ENCODE results near the gene SEC14L5.
"Not testable (repeated sequence)": the region's sequence is repeated elsewhere in the genome, so short reads cannot be mapped to it uniquely, and the experiment has no call there.

SEC14L5 gene

DNA sequence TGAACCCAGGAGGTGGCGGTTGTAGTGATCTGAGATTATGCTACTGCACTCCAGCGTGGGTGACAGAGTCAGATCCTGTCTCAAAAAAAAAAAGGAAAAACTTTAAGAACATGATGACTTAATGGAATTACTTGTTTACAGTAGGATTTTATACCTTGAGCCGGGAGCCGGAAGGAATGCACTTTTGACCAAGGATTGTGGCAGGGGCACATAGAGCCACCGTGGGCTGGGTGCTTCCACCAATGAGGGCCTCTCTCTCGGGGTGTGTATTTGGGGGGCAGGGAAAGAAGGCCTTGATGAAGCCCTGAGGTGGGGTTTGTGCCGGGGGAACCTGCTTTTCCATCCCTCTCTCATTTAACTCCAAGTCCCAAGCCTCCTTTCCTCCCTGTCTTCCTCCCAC is 82.3 kb downstream of the SEC14L5 start:
- no peak for DNase-seq (ENCODE audit: low spot score)

- peak; percentile 11 for DNase-seq (ENCODE audit: low spot score)
Measured at GRCh38 chr16:5041600-5042133, 83.5 kb downstream of the SEC14L5 start.

DNA sequence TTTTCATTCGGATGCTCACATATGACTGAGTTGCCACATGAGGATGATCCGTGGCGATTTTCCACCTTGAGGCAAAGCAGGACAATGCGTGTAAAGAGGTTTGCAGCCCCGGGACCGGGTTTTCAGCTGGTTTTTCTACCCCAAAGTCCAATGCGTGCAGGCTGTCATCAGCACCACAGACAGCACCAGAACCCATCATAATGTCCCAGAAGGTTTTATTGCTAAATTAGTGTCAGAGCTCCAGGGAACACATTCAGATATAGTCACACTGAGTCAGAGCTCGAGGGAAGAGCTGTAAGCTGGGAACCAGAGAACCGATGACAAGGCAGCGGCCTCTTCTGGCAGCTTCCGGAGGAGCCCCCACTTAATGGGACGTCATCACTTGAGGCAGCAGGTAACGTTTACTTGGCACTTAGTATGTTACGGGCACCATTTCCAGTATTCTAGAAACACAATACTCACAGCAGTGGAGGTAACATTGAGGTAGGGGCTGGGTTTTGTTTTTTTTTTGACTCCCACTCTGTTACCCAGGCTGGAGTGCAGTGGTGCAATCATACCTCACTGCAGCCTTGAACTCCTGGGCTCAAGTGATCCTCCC is 84.5 kb downstream of the SEC14L5 start:
- no peak for DNase-seq (ENCODE audit: low spot score)

DNA sequence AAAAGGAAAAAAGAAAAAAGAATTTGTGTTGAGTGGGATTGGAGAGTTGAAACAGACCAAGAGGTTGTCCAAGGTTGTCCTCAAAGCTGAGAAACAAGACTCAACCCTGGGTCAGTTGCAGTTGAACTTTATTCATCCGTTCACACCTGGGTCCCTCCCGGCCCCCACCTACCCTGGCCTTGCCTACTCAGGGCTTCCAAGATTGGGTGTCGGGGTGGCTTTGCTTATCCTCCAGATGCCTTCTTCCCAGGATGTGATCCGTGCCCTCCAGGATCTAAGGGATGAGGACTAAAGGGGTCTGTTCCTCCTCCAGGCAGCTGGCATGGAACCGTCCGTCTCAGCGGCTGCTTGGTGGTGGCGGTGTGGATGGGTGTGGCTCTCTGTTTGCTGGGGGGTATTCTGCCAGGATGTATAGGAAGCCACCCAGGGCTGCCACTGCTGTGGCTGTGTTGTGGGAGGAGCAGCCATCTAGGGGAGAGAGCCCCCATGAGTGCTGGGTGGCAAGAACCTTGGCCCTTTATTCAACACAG is 85.9 kb downstream of the SEC14L5 start:
- peak; percentile 5 for DNase-seq (ENCODE audit: low spot score)

DNA sequence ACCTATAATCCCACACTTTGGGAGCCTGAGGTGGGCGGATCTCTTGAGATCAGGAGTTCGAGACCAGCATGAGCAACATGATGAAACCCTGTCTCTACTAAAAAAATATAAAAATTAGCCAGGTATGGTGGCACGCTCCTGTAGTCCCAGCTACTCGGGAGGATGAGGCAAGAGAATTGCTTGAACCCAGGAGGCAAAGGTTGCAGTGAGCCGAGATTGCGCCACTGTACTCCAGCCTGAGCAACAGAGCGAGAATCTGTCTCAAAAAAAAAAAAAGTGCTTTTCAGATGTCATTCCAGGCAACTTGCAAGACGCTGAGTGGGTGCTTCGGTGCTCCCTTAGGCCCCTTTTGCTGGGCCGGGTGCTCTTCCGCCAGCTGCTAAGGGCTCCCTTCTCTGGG is 86.5 kb downstream of the SEC14L5 start:
- not testable (repeated sequence) for DNase-seq (ENCODE audit: low spot score)

GRCh38 chr16:5045499-5046115 is 87.5 kb downstream of the SEC14L5 start:
- peak; percentile 5 for DNase-seq (ENCODE audit: low spot score)

GRCh38 chr16:5046914-5047313 is 88.8 kb downstream of the SEC14L5 start:
- DNase-seq (ENCODE audit: low spot score), result peak; percentile 6

DNA sequence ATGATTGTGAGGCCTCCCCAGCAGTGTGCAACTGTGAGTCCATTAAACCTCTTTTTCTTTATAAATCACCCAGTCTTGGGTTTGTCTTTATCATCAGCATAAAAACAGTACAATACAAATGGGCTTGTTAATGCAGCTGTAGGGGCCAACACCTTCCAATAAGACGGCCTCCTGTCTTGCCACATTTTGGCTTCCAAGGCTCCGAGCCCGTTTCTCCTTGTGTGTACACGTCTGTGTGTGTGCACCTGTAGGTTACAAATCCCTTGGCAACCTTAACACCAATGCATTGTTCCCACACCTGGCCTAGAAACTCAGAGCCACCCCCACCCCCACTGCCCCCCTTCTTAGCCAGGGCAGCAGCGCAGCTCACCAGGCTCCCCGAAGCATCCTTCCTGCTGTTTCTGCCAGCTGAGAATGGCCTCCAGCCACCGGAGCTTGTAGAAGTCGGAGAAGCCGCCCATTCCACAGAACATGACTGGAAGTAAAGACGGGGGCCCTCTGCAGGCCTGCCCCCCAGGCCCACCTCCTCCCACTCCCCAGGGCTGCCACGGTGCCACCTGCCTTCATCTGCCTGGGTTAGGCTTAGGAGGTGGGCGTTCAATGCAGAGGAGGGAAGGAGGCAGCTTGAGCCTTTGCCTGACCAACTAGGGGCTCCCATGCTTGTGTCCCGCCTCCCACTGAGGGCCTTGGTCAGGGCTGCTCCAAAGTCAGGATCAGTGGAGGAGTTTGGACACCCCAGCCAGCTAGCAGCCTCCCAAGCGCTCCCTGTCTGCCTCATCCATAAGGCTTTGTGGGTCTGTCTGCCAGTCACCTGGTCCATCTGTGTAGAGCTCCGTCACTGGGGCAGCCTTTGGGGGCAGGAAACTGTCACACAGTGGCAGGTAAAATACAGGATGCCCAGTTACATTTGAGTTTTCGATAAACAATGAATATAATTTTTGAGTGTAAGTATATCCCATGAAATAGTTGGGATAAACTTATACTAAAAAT is 97.0 kb downstream of the SEC14L5 start:
- DNase-seq (ENCODE audit: low spot score), result no peak

DNA sequence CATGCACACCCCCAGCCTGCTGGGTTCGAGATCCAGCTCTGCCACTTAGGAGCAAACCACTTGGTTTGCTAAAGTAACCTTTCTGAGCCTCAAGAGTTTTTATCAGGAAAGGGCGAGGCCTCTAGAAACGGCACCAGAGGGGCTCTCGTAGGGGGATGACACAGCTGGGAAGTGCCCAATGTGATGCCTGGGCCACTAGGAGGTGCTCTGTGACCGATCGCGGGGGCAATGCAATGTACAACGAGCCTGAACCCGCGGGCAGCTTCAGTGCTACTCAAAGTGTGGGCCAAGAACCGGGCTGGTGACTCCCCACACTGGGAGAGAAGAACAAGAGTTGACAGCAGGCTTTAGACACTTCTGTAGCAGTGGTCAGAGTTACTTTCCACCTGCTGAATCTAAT is 98.2 kb downstream of the SEC14L5 start:
- peak; percentile 65 for DNase-seq (ENCODE audit: low spot score)

DNA sequence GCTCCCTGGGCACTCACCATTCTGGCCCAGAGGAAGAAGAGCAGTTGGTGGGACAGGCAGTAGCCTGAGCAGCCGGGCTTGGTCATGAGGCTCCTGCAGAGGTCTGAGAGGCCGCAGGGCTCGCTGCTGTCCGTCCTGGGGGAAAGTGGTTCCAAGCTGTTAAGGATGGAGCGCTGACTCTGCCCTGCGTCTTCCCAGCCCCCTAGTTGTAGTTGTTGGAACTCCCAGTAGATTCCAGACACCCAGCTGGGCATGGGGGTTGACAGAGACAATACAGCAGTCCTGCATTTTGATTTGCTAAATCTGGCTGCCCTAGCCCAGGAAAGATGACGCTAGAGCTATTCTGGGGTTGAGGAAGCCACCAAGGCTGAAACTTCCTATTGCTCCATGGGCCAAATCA is 100.3 kb downstream of the SEC14L5 start:
- peak; percentile 53 for DNase-seq (ENCODE audit: low spot score)

GRCh38 chr16:5059386-5060072 is 101.4 kb downstream of the SEC14L5 start:
- DNase-seq (ENCODE audit: low spot score), result no peak

- DNase-seq (ENCODE audit: low spot score), result no peak
Measured at GRCh38 chr16:5060073-5060641, 102.0 kb downstream of the SEC14L5 start.

- DNase-seq (ENCODE audit: low spot score), result no peak
Measured at GRCh38 chr16:5062051-5062450, 103.9 kb downstream of the SEC14L5 start.

DNA sequence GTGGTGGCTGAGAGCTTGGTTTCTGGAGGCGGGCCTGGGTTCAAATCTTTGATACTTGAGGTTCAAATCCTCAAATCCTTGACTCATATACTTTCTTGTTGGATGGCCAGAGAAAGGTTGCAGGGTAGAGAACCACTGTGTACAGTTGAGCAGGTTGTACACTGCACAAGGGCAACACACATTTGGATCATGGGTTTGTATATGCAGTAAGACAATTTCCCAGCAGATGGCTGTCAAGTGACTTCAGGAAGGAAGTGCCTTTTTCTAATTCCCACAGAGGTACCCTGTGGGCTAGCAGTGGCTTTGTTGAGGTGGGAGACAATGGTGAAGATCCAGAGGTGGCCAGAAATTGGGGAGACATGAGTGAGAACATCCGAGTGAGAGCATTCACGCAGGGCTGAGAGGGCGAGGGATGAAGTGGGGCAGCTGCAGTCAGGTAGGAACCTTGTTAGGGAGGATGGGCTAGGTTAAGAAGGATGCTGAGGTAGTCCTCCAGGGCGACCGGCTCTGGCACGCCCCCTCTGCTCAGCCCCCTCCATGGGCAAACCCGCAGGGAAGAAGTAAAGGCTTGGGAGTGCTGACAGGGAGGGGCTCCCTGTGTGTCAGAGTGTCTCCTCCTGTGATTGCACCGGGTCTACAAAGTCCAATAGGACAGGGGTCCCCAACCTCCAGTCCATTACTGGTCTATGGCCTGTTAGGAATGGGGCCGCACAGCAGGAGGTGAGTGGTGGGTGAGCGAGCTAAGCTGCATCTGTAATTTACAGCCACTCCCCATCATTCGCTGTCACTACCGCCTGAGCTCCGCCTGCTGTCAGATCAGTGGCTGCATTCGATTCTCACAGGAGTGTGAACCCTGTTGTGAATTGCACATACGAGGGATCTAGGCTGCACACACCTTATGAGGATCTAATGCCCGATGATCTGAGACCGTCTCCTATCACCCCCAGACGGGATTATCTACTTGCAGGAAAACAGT is 104.9 kb downstream of the SEC14L5 start:
- no peak for DNase-seq (ENCODE audit: low spot score)

DNA sequence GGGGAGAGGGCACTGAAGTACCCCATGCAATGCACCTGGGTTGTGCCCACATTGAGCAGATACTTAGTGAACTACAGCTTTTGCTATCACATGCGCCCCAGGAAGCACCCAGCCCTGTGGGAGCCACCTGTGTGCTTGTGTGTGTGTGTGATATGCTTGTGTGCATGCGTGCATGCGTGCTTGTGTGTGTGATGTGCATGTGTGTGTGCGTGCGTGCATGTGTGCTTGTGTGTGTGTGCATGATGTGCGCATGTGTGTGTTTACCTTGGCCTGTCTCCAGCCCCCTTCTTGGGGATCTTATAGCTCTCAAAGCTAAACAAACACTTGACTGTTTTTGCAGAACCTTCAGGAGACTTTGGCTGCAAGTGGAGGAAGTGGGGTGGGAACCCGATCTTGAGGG is 106.8 kb downstream of the SEC14L5 start:
- DNase-seq (ENCODE audit: low spot score), result no peak

- DNase-seq (ENCODE audit: low spot score), result no peak
Measured at GRCh38 chr16:5065326-5065725, 107.2 kb downstream of the SEC14L5 start.

GRCh38 chr16:5065813-5066212 is 107.7 kb downstream of the SEC14L5 start, which contains the start of gene C16orf89:
Gene C16orf89 (minus strand): TSS chr16:5065956. CDS start chr16:5065908, 48 bp downstream.
- DNase-seq (ENCODE audit: low spot score), result no peak

GRCh38 chr16:5066511-5066910 is 108.4 kb downstream of the SEC14L5 start:
- DNase-seq (ENCODE audit: low spot score), result no peak

Measured in D341Med (cell line).